Effector memory CD4-positive, alpha-beta T cell (primary cell): ENCODE results near the gene CARD10.

Experiments
- DNase-seq, 3 donors: peaks; one replicate each; pipeline ENCODE4 v3.0.0-alpha.2; 2020
- H3K27ac ChIP-seq: 2 replicates; pipeline ENCODE4 v1.7.0; 2013; ENCODE audit warnings: mild to moderate bottlenecking, low read length, moderate library complexity; ENCODE audit not compliant: insufficient read depth, poor library complexity, severe bottlenecking
- H3K27me3 ChIP-seq: replicated peaks from 2 replicates; pipeline ENCODE4 v1.7.0; 2013; ENCODE audit warnings: mild to moderate bottlenecking, low read length; ENCODE audit not compliant: insufficient read depth, control insufficient read depth, poor library complexity, severe bottlenecking
- H3K36me3 ChIP-seq: 2 replicates; pipeline ENCODE4 v1.7.0; 2013; ENCODE audit warnings: mild to moderate bottlenecking, low read length, moderate library complexity; ENCODE audit not compliant: control insufficient read depth, insufficient read depth
- H3K4me1 ChIP-seq: 2 replicates; pipeline ENCODE4 v1.7.0; 2013; ENCODE audit warnings: low read length, mild to moderate bottlenecking; ENCODE audit not compliant: control insufficient read depth, insufficient read depth, poor library complexity, severe bottlenecking
- H3K4me3 ChIP-seq: 2 replicates; pipeline ENCODE4 v1.7.0; 2013; ENCODE audit warnings: low read length, low read depth, mild to moderate bottlenecking; ENCODE audit not compliant: insufficient read depth, poor library complexity, severe bottlenecking
- H3K9me3 ChIP-seq: 2 replicates; pipeline ENCODE4 v1.7.0; 2013; ENCODE audit warnings: mild to moderate bottlenecking, low read length, moderate library complexity; ENCODE audit not compliant: control insufficient read depth

The CARD10 gene

GRCh38 chr22:37503850-37504249 lies 15.4 kb downstream of the CARD10 start:
- no peaks in the 10 kb centered on the region for H3K4me1 ChIP-seq
- no peaks in the 10 kb centered on the region for H3K36me3 ChIP-seq
- no peak overlapping the region for H3K27ac ChIP-seq
- no peaks in the 10 kb centered on the region for H3K27me3 ChIP-seq
- no peak for DNase-seq
- H3K4me3 ChIP-seq, result no peak overlapping the region
- H3K9me3 ChIP-seq, result no peaks in the 10 kb centered on the region

- no peak overlapping the region for H3K4me3 ChIP-seq
- no peaks in the 10 kb centered on the region for H3K27me3 ChIP-seq
- DNase-seq, result no peak
- H3K27ac ChIP-seq, result no peak overlapping the region
- no peaks in the 10 kb centered on the region for H3K9me3 ChIP-seq
- no peaks in the 10 kb centered on the region for H3K4me1 ChIP-seq
- H3K36me3 ChIP-seq, result no peaks in the 10 kb centered on the region
Measured at GRCh38 chr22:37503183-37503683, 16.0 kb downstream of the CARD10 start.

- Histone ChIP-seq H3K36me3 (no peaks in the 10 kb centered on the region), H3K4me3 (no peak overlapping the region), H3K27ac (no peak overlapping the region), H3K27me3 (no peaks in the 10 kb centered on the region), H3K4me1 (no peaks in the 10 kb centered on the region), H3K9me3 (no peaks in the 10 kb centered on the region)
- DNase-seq, result no peak
Measured at GRCh38 chr22:37502342-37503182, 16.7 kb downstream of the CARD10 start.

- Histone ChIP-seq H3K27ac (no peak overlapping the region), H3K27me3 (no peaks in the 10 kb centered on the region), H3K9me3 (no peaks in the 10 kb centered on the region), H3K4me3 (no peak overlapping the region), H3K4me1 (no peaks in the 10 kb centered on the region), H3K36me3 (no peaks in the 10 kb centered on the region)
- DNase-seq, result no peak
Measured at GRCh38 chr22:37501610-37502341, 17.4 kb downstream of the CARD10 start.

- Histone ChIP-seq H3K36me3 (no peaks in the 10 kb centered on the region), H3K9me3 (no peaks in the 10 kb centered on the region), H3K27ac (no peak overlapping the region), H3K4me1 (no peaks in the 10 kb centered on the region), H3K4me3 (no peak overlapping the region), H3K27me3 (no peaks in the 10 kb centered on the region)
- DNase-seq, result no peak
Measured at GRCh38 chr22:37500745-37501609, 18.2 kb downstream of the CARD10 start.

GRCh38 chr22:37499789-37500540 lies 19.2 kb downstream of the CARD10 start:
- no peaks in the 10 kb centered on the region for H3K9me3 ChIP-seq
- H3K27me3 ChIP-seq, result no peaks in the 10 kb centered on the region
- H3K36me3 ChIP-seq, result no peaks in the 10 kb centered on the region
- no peak overlapping the region for H3K4me3 ChIP-seq
- no peaks in the 10 kb centered on the region for H3K4me1 ChIP-seq
- no peak for DNase-seq
- H3K27ac ChIP-seq, result no peak overlapping the region

GRCh38 chr22:37499027-37499707 lies 20.0 kb downstream of the CARD10 start:
- Histone ChIP-seq H3K4me3 (no peak overlapping the region), H3K9me3 (no peaks in the 10 kb centered on the region), H3K36me3 (no peaks in the 10 kb centered on the region), H3K27me3 (no peaks in the 10 kb centered on the region), H3K27ac (no peak overlapping the region), H3K4me1 (no peaks in the 10 kb centered on the region)
- DNase-seq, result no peak

- peak; percentile 43 to 58 (median 51) for DNase-seq
- H3K36me3 ChIP-seq, result no peaks in the 10 kb centered on the region
- no peaks in the 10 kb centered on the region for H3K4me1 ChIP-seq
Measured at GRCh38 chr22:37498289-37498909, 20.8 kb downstream of the CARD10 start.

More at GRCh38 chr22:37498289-37498909, 20.8 kb downstream of the CARD10 start:
- Histone ChIP-seq H3K27me3 (no peaks in the 10 kb centered on the region), H3K4me3 (no peak overlapping the region), H3K27ac (no peak overlapping the region), H3K9me3 (no peaks in the 10 kb centered on the region)
